GM10266 (cell line): ENCODE measurements around the gene MOCOS.

Source experiments
- DNase-seq: peaks from one replicate; pipeline ENCODE4 v3.0.0; 2012; ENCODE audit errors: extremely low spot score
- TF ChIP-seq, protein P1 (sequence below): IDR thresholded peaks from 2 replicates; pipeline ENCODE4 v1.5.1; 2012; ENCODE audit warnings: mild to moderate bottlenecking, low read depth; ENCODE audit not compliant: control insufficient read depth, insufficient read depth; ENCODE audit errors: missing control alignments

The MOCOS gene

DNA sequence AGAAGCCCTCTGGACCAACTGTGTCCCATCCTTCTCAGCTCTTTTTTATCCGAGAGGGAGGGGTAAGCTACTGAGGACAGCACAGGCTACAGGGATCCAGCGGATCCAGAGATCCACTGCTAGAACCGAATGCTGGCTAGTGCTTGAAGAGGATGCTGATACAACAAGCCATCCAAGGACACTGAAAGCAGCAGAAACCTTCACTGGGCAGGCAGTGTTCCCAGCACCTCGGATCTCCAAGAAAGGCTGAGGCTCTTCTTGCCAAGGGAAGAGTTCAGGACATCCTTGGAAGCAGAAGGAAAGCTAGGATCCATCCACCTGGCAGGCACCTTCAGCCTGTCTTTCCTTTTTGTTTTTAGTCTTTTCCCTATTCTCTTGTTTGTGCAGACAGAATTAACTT, 97.0 kb downstream of the MOCOS start:
- TF ChIP-seq, protein P1, sequence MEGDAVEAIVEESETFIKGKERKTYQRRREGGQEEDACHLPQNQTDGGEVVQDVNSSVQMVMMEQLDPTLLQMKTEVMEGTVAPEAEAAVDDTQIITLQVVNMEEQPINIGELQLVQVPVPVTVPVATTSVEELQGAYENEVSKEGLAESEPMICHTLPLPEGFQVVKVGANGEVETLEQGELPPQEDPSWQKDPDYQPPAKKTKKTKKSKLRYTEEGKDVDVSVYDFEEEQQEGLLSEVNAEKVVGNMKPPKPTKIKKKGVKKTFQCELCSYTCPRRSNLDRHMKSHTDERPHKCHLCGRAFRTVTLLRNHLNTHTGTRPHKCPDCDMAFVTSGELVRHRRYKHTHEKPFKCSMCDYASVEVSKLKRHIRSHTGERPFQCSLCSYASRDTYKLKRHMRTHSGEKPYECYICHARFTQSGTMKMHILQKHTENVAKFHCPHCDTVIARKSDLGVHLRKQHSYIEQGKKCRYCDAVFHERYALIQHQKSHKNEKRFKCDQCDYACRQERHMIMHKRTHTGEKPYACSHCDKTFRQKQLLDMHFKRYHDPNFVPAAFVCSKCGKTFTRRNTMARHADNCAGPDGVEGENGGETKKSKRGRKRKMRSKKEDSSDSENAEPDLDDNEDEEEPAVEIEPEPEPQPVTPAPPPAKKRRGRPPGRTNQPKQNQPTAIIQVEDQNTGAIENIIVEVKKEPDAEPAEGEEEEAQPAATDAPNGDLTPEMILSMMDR, result no peak
- DNase-seq, result no peak

DNA sequence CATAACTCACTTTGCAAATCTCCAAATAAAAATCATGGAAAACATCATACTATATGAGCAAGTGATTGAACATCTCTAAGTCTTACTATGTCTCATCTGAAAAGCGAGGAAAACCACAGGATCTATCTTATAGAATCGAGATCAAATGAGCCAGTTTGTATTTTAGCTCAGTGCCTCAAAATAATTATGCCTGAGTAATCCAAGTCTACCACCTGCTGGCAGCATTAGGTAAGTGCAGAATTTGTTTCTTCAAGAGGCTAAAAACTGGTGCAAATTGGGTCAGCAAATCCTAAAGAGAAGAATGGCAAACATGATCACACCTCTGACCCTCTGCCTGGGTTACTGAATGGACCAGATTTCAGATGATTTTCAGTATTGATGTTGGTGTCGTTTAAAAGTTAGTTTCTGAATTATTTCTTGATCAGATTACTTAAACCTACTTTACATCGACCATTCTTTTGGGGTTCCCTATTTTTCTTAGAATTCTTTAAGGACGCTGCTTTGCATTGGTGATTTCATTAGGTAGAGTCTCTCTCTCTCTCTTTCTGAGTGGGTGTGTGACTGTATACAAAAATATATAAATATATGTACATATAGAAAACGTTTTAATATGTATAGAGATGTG, 97.5 kb downstream of the MOCOS start:
- DNase-seq, result peak; percentile 61
- TF ChIP-seq, protein P1, result peak; percentile 79

- TF ChIP-seq, protein P1, result no peak
These were observed 100.4 kb downstream of the MOCOS start for GRCh38 chr18:36287653-36288052.

DNA sequence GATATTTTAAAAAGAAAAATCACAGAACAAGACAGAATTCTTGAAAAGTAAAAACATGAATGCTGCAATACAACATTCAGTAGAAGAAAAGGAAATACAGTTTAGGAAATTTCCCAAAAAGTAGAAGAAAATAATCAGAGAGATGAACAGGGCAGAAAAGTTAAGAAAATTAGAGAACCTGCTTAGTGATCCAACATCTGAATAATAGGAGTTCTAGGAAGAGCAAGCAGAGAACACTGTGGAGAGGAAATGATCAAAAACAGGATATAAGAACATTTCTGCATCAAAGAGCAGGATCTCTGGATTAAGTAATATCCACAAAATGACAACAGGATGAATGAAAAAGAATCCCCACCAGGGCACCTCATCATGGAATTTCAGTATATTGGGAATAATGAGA, 101.4 kb downstream of the MOCOS start:
- TF ChIP-seq, protein P1, result no peak
- no peak for DNase-seq

More at GRCh38 chr18:36287653-36288052, 100.4 kb downstream of the MOCOS start:
- DNase-seq, result no peak

DNA sequence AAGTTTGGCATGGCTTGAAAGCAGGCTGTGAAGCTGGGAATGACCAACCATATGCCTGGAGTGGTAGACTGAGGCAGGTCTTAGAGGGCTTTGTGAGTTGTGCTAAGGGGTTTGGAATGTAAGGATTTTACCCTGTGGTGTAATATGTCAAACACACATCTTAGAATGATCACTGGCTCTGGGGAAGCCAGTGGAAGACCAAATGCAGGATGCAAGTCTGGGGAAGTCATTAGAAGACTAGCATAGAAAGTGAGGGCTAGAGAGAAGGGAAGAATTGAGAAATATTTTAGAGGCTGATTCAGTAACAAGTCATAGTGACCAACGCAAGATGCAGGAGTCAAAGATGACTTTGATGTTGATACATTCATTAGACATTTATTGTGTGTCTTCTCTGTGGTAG, 106.7 kb downstream of the MOCOS start:
- TF ChIP-seq, protein P1, result no peak
- DNase-seq, result no peak

DNA sequence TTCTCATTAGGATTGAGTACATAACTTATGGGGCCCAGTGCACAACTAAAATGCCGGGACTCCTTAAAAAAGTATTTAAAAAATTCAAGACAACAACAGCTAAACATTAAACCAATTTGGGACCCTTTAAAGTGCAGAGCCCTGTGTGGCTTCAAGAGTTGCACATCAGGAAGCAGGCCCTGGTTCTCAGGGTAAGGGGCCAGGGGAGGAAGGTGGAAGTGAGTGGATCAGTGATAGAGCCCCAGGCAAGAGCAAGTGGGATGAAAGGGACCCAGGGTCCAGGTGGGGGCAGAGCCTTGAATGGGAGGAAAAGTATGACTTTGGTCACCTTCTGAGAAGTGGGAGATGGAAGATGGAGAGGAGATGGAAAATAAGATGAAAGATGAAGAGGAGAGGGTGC, 107.9 kb downstream of the MOCOS start:
- TF ChIP-seq, protein P1, result no peak
- DNase-seq, result no peak

GRCh38 chr18:36295880-36296301, 108.6 kb downstream of the MOCOS start:
- DNase-seq, result no peak
- TF ChIP-seq, protein P1, result no peak
